OCI-LY3 (cell line): ENCODE measurements around the gene STYXL1.

Experiments
- H2AFZ ChIP-seq: fragments of 200-600, 300-600 bp; shearing (Covaris generic); 2 replicates; pipeline ENCODE4 v1.6.0; 2014; ENCODE audit warnings: antibody characterized with exemption, low read depth, low read length
- H3K27ac ChIP-seq: fragments of 200-600, 300-600 bp; sonication (generic); 2 replicates; pipeline ENCODE4 v1.5.1; 2014; ENCODE audit warnings: mild to moderate bottlenecking, low read length, moderate library complexity, mixed read lengths
- H3K27me3 ChIP-seq: fragments of 200-600, 300-600 bp; sonication (generic); 2 replicates; pipeline ENCODE4 v1.6.1; 2014; ENCODE audit warnings: low read depth, low read length, mixed read lengths
- H3K36me3 ChIP-seq: fragments of 200-600, 300-600 bp; sonication (generic); replicated peaks from 2 replicates; pipeline ENCODE3; 2014; ENCODE audit warnings: low read depth, low read length, mixed read lengths
- H3K4me1 ChIP-seq: fragments of 300-600, 200-600 bp; sonication (generic); 2 replicates; pipeline ENCODE4 v1.6.1; 2014; ENCODE audit warnings: low read length, mixed read lengths
- H3K4me2 ChIP-seq: fragments of 200-600, 300-600 bp; sonication (generic); 2 replicates; pipeline ENCODE4 v1.6.1; 2014; ENCODE audit warnings: low read length, mixed read lengths
- H3K4me3 ChIP-seq: fragments of 300-600, 200-600 bp; sonication (generic); 2 replicates; pipeline ENCODE4 v1.5.1; 2014; ENCODE audit warnings: antibody characterized with exemption, mild to moderate bottlenecking, low read length, moderate library complexity
- H3K79me2 ChIP-seq: fragments of 300-600, 200-600 bp; shearing (Covaris generic); 2 replicates; pipeline ENCODE4 v1.6.1; 2014; ENCODE audit warnings: mild to moderate bottlenecking, low read length, mixed read lengths
- H3K9ac ChIP-seq: fragments of 300-600, 200-600 bp; shearing (Covaris generic); 2 replicates; pipeline ENCODE4 v1.6.0; 2014; ENCODE audit warnings: mild to moderate bottlenecking, low read length, moderate library complexity
- H3K9me3 ChIP-seq: fragments of 200-600, 300-600 bp; shearing (Covaris generic); 2 replicates; pipeline ENCODE4 v1.6.1; 2014; ENCODE audit warnings: low read length, mixed read lengths; ENCODE audit not compliant: insufficient read depth
- H4K20me1 ChIP-seq: fragments of 200-600, 300-600 bp; sonication (generic); 2 replicates; pipeline ENCODE4 v1.6.1; 2016; ENCODE audit warnings: low read length, mixed read lengths; ENCODE audit not compliant: insufficient read depth
- CTCF ChIP-seq: fragments of 200-600, 300-600 bp; sonication (generic); IDR thresholded peaks from 2 replicates; pipeline ENCODE4 v1.5.1; 2014; ENCODE audit warnings: antibody characterized with exemption, low read length, low read depth
- EZH2phosphoT487 ChIP-seq: fragments of 200-600 bp; shearing (Covaris generic); IDR thresholded peaks from 2 replicates; pipeline ENCODE4 v1.6.1; 2018; ENCODE audit warnings: antibody characterized with exemption, mixed run types, low read depth

The STYXL1 gene

GRCh38 chr7:75991531-75992082 lies 56.2 kb downstream of the STYXL1 start:
- H3K9me3 ChIP-seq, result no peaks in the 10 kb centered on the region
- H3K27ac ChIP-seq, result no peak overlapping the region
- H3K79me2 ChIP-seq, result no peaks in the 10 kb centered on the region
- no peaks in the 10 kb centered on the region for H3K27me3 ChIP-seq
- H3K36me3 ChIP-seq, result no peaks in the 10 kb centered on the region
- no peak overlapping the region for H2AFZ ChIP-seq
- no peak overlapping the region for H3K9ac ChIP-seq
- peaks cover 24% of the 10 kb centered on the region for H3K4me1 ChIP-seq
- no peaks in the 10 kb centered on the region for H4K20me1 ChIP-seq
- TF ChIP-seq CTCF, result no peak
- TF ChIP-seq EZH2phosphoT487, result no peak
- no peak overlapping the region for H3K4me2 ChIP-seq
- no peak overlapping the region for H3K4me3 ChIP-seq

GRCh38 chr7:75989500-75990388 lies 58.1 kb downstream of the STYXL1 start:
- H3K79me2 ChIP-seq, result no peaks in the 10 kb centered on the region
- no peak overlapping the region; the same call in 1 of the 2 replicates for H3K9ac ChIP-seq
- H2AFZ ChIP-seq, result no peak overlapping the region
- no peaks in the 10 kb centered on the region for H3K9me3 ChIP-seq
- no peaks in the 10 kb centered on the region for H3K27me3 ChIP-seq
- H3K4me2 ChIP-seq, result peak overlapping the region; percentile 51
- peaks cover 2% of the 10 kb centered on the region for H3K36me3 ChIP-seq
- no peaks in the 10 kb centered on the region for H4K20me1 ChIP-seq
- peaks cover 21% of the 10 kb centered on the region for H3K4me1 ChIP-seq
- H3K4me3 ChIP-seq, result peak overlapping the region; percentile 34; the same call in 1 of the 2 replicates
- TF ChIP-seq CTCF, result no peak
- TF ChIP-seq EZH2phosphoT487, result no peak
- H3K27ac ChIP-seq, result no peak overlapping the region; the same call in 1 of the 2 replicates

- TF ChIP-seq EZH2phosphoT487 (no peak), CTCF (no peak)
- Histone ChIP-seq H3K79me2 (no peaks in the 10 kb centered on the region), H3K27me3 (no peaks in the 10 kb centered on the region), H3K4me1 (peaks cover 21% of the 10 kb centered on the region), H2AFZ (no peak overlapping the region), H3K9ac (no peak overlapping the region), H4K20me1 (no peaks in the 10 kb centered on the region), H3K36me3 (peaks cover 2% of the 10 kb centered on the region), H3K9me3 (no peaks in the 10 kb centered on the region), H3K4me3 (peak overlapping the region; percentile 34; the same call in 1 of the 2 replicates), H3K27ac (no peak overlapping the region), H3K4me2 (peak overlapping the region; percentile 51)
Observed at GRCh38 chr7:75988568-75989499, 59.0 kb downstream of the STYXL1 start.
